A549 (cell line): Measurements from ENCODE around the gene RNF2. TPM values are rescaled to one million over a fixed set of nuclear protein-coding genes. Genes with fewer than 3 reads are reported as not detected.
A peak's percentile ranks its signal among the peaks of the same experiment; 100 is the strongest.
"Not testable (repeated sequence)": the region's sequence is repeated elsewhere in the genome, so short reads cannot be mapped to it uniquely, and the experiment has no call there.

Experiments
- ATAC-seq, 2 experiments: fragments of 200-7000 bp in 1 of 2; fragments of >200 bp in 1 of 2; cut with Nextera tagmentation in 1 of 2; cut with Tn5 transposase in 1 of 2; 3 replicates each; pipeline versions ENCODE4 v1.8.0 to v1.9.1; 2018 to 2020; ENCODE audit warnings: mild to moderate bottlenecking in 1 of 2, moderate library complexity in 1 of 2
- CTCF ChIA-PET: fragments of 300-600 bp; sonication (Branson Sonifier 250); formaldehyde crosslinking; extraction: SDS; loops from one replicate; lab custom pipeline; 2021; ENCODE audit warnings: antibody characterized with exemption, inconsistent platforms; lab: Yijun Ruan, JAX
- POLR2A ChIA-PET: fragments of 350-600 bp; formaldehyde crosslinking; extraction: SDS; loops from one replicate; lab custom pipeline; 2021; ENCODE audit warnings: antibody characterized with exemption, inconsistent platforms; lab: Yijun Ruan, JAX
- DNase-seq, 2 experiments: peaks; one replicate each; pipeline versions ENCODE4 v3.0.0 to v3.0.0-alpha.2; 2011 to 2016; ENCODE audit warnings: low read depth in 1 of 2, low spot score in 1 of 2
- FAIRE-seq: peaks from 2 replicates; lab custom pipeline; 2011; peaks lifted over from hg19 to GRCh38; lab: Jason Lieb, UNC
- H3K27ac ChIP-seq, 2 experiments: fragments of >200 bp; sonication (Bioruptor Twin); formaldehyde crosslinking; 3 replicates each; pipeline ENCODE4 v1.5.1; 2016 to 2017
- H3K4me1 ChIP-seq: fragments of >200 bp; sonication (Bioruptor Twin); formaldehyde crosslinking; 3 replicates; pipeline ENCODE4 v1.6.1; 2016
- H3K4me2 ChIP-seq: fragments of >200 bp; sonication (Bioruptor Twin); formaldehyde crosslinking; 3 replicates; pipeline ENCODE4 v1.6.1; 2016
- H3K4me3 ChIP-seq: fragments of >200 bp; sonication (Bioruptor Twin); formaldehyde crosslinking; 3 replicates; pipeline ENCODE4 v1.5.1; 2016
- H3K9me3 ChIP-seq: fragments of >200 bp; sonication (Bioruptor Twin); formaldehyde crosslinking; 3 replicates; pipeline ENCODE4 v1.6.1; 2016
- ATOH8 ChIP-seq: fragments of 250-450 bp; sonication (Bioruptor Pico); IDR thresholded peaks from 2 replicates; pipeline ENCODE4 v1.5.0; 2020; ENCODE audit warnings: low read depth, mild to moderate bottlenecking, moderate library complexity
- CBX8 ChIP-seq: fragments of 200-600 bp; sonication (generic); IDR thresholded peaks from 2 replicates; pipeline ENCODE4 v1.6.1; 2016
- CEBPB ChIP-seq, 2 experiments: fragments of >200 bp in 1 of 2; sonication (Bioruptor Twin) in 1 of 2; formaldehyde crosslinking in 1 of 2; IDR thresholded peaks; 2 replicates each; pipeline ENCODE4 v1.6.1; 2012 to 2016
- CHD2 ChIP-seq: fragments of 150-350 bp; IDR thresholded peaks from 2 replicates; pipeline ENCODE4 v1.6.1; 2014; ENCODE audit warnings: low read length; ENCODE audit not compliant: partially characterized antibody
- EP300 ChIP-seq, 2 experiments: fragments of >200 bp; sonication (Bioruptor Twin); formaldehyde crosslinking; IDR thresholded peaks; 2 replicates in 1 of 2; 3 replicates in 1 of 2; pipeline ENCODE4 v1.6.1; 2016 to 2017
- ESRRA ChIP-seq: fragments of 150-350 bp; IDR thresholded peaks from 2 replicates; pipeline ENCODE4 v1.6.1; 2014; ENCODE audit warnings: mild to moderate bottlenecking, low read length, borderline replicate concordance
- FOSB ChIP-seq: fragments of 250-450 bp; sonication (Bioruptor Pico); IDR thresholded peaks from 2 replicates; pipeline ENCODE4 v1.5.0; 2020; ENCODE audit warnings: mild to moderate bottlenecking, moderate library complexity
- HDAC2 ChIP-seq: fragments of 200-600 bp; sonication (generic); IDR thresholded peaks from 2 replicates; pipeline ENCODE4 v1.6.1; 2016
- KDM1A ChIP-seq: fragments of 200-600 bp; sonication (generic); IDR thresholded peaks from 2 replicates; pipeline ENCODE4 v1.6.1; 2016; ENCODE audit warnings: low read depth, mild to moderate bottlenecking
- RAD21 ChIP-seq, 2 experiments: fragments of >200 bp in 1 of 2; sonication (Bioruptor Twin) in 1 of 2; formaldehyde crosslinking in 1 of 2; IDR thresholded peaks in 1 of 2; conservative IDR thresholded peaks in 1 of 2; 2 replicates in 1 of 2; 3 replicates in 1 of 2; pipeline ENCODE4 v1.6.1; 2012 to 2018; ENCODE audit warnings: inconsistent platforms in 1 of 2
- RARB ChIP-seq: fragments of 250-450 bp; sonication (Bioruptor Pico); IDR thresholded peaks from 2 replicates; pipeline ENCODE4 v1.8.0; 2021; ENCODE audit warnings: mild to moderate bottlenecking, moderate library complexity
- RCOR1 ChIP-seq: fragments of 150-350 bp; IDR thresholded peaks from 2 replicates; pipeline ENCODE4 v1.6.1; 2014; ENCODE audit warnings: antibody characterized with exemption, low read length, low read depth
- SREBF2 ChIP-seq: fragments of 450-650 bp; IDR thresholded peaks from 2 replicates; pipeline ENCODE4 v1.6.1; 2014; ENCODE audit warnings: mild to moderate bottlenecking, moderate library complexity
- TFCP2L1 ChIP-seq: fragments of 250-450 bp; sonication (Bioruptor Pico); IDR thresholded peaks from 2 replicates; pipeline ENCODE4 v1.5.0; 2021; ENCODE audit warnings: mild to moderate bottlenecking
- WGBS: methylation state at CpG from one replicate; pipeline ENCODE4 v1.1.6; 2017; ENCODE audit errors: missing lambda C conversion rate; 5-methylcytosine and 5-hydroxymethylcytosine counted together
- polyA plus RNA-seq, 4 experiments: library from polyadenylated mRNA; depleted of rRNA in 3 of 4; stranded (reverse); fragments of >200 nt; fragmentation: RNase III in 1 of 4; extraction: RNeasy Plus Mini Kit Qiagen cat#74134 plus additional on column Dnase treatment in 1 of 4; gene quantifications; 2 replicates in 3 of 4; 3 replicates in 1 of 4; pipeline ENCODE4 v1.2.3, GENCODE V29; 2011 to 2017
- TF ChIP-seq, protein P1 (sequence below): fragments of >200 bp; sonication (Bioruptor Twin); formaldehyde crosslinking; IDR thresholded peaks from 3 replicates; pipeline ENCODE4 v1.5.1; 2016
- TF ChIP-seq, protein P2 (sequence below): fragments of 150-350 bp; IDR thresholded peaks from 2 replicates; pipeline ENCODE4 v1.6.1; 2014; ENCODE audit warnings: low read depth, mild to moderate bottlenecking, low read length
- TF ChIP-seq, protein P3 (sequence below): fragments of >200 bp; sonication (Bioruptor Twin); formaldehyde crosslinking; IDR thresholded peaks from 3 replicates; pipeline ENCODE4 v1.6.1; 2016

Gene RNF2
- polyA plus RNA-seq, 2 of the 4 experiments (the other 2 are of a cell fraction): 16.6 to 38.2 TPM

- TF ChIP-seq, protein P1, sequence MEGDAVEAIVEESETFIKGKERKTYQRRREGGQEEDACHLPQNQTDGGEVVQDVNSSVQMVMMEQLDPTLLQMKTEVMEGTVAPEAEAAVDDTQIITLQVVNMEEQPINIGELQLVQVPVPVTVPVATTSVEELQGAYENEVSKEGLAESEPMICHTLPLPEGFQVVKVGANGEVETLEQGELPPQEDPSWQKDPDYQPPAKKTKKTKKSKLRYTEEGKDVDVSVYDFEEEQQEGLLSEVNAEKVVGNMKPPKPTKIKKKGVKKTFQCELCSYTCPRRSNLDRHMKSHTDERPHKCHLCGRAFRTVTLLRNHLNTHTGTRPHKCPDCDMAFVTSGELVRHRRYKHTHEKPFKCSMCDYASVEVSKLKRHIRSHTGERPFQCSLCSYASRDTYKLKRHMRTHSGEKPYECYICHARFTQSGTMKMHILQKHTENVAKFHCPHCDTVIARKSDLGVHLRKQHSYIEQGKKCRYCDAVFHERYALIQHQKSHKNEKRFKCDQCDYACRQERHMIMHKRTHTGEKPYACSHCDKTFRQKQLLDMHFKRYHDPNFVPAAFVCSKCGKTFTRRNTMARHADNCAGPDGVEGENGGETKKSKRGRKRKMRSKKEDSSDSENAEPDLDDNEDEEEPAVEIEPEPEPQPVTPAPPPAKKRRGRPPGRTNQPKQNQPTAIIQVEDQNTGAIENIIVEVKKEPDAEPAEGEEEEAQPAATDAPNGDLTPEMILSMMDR: peak; percentile 25; the same call in 1 of the 3 replicates
- TF ChIP-seq ATOH8 (peak; percentile 82; the same call in 1 of the 2 replicates), CHD2 (no peak), SREBF2 (no peak), RCOR1 (no peak), HDAC2 (no peak), EP300 (IDR thresholded peaks at IDR 0.05) (no peak), TFCP2L1 (CRISPR knock-in tag) (no peak), RARB (CRISPR knock-in tag) (no peak), ESRRA (no peak), KDM1A (no peak), FOSB (CRISPR knock-in tag) (no peak), RAD21 (conservative IDR thresholded peaks at IDR 0.05 in 1 of 2, IDR thresholded peaks at IDR 0.05 in 1 of 2) (no peak; a peak in 1 of 5 replicates), CBX8 (no peak), CEBPB (IDR thresholded peaks at IDR 0.05) (no peak)
- TF ChIP-seq, protein P2, sequence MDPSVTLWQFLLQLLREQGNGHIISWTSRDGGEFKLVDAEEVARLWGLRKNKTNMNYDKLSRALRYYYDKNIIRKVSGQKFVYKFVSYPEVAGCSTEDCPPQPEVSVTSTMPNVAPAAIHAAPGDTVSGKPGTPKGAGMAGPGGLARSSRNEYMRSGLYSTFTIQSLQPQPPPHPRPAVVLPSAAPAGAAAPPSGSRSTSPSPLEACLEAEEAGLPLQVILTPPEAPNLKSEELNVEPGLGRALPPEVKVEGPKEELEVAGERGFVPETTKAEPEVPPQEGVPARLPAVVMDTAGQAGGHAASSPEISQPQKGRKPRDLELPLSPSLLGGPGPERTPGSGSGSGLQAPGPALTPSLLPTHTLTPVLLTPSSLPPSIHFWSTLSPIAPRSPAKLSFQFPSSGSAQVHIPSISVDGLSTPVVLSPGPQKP: no peak
- TF ChIP-seq, protein P3, sequence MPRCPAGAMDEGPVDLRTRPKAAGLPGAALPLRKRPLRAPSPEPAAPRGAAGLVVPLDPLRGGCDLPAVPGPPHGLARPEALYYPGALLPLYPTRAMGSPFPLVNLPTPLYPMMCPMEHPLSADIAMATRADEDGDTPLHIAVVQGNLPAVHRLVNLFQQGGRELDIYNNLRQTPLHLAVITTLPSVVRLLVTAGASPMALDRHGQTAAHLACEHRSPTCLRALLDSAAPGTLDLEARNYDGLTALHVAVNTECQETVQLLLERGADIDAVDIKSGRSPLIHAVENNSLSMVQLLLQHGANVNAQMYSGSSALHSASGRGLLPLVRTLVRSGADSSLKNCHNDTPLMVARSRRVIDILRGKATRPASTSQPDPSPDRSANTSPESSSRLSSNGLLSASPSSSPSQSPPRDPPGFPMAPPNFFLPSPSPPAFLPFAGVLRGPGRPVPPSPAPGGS: peak; percentile 68; the same call in 2 of the 3 replicates
These were observed at the start of gene RNF2 (continued) for GRCh38 chr1:185044981-185045813.

GRCh38 chr1:184999974-185000373 is 45.4 kb upstream of the RNF2 start:
- FAIRE-seq, H3K9me3 ChIP-seq, H3K4me2 ChIP-seq, POLR2A ChIA-PET, H3K27ac ChIP-seq, H3K4me3 ChIP-seq, ATAC-seq, DNase-seq, H3K4me1 ChIP-seq, CTCF ChIA-PET: not testable (repeated sequence)
- 43% methylated on average over 6 of the region's 6 CpGs for WGBS

- POLR2A ChIA-PET, CTCF ChIA-PET, H3K27ac ChIP-seq, FAIRE-seq, H3K4me1 ChIP-seq, DNase-seq, H3K4me2 ChIP-seq, H3K4me3 ChIP-seq, H3K9me3 ChIP-seq, ATAC-seq: not testable (repeated sequence)
- WGBS: 70% methylated on average over 23 of the region's 26 CpGs
These were observed 44.0 kb upstream of the RNF2 start for GRCh38 chr1:185001312-185001880.
